HG03469 (cell line): Measurements from ENCODE around the gene MAGEB1.

ENCODE experiments used
- ATAC-seq: cut with Tn5 transposase; IDR thresholded peaks from one replicate; pipeline ENCODE4 v1.9.1; 2021; ENCODE audit warnings: mild to moderate bottlenecking, moderate library complexity, moderate number of reproducible peaks; ENCODE audit not compliant: unreplicated experiment

Gene MAGEB1

DNA sequence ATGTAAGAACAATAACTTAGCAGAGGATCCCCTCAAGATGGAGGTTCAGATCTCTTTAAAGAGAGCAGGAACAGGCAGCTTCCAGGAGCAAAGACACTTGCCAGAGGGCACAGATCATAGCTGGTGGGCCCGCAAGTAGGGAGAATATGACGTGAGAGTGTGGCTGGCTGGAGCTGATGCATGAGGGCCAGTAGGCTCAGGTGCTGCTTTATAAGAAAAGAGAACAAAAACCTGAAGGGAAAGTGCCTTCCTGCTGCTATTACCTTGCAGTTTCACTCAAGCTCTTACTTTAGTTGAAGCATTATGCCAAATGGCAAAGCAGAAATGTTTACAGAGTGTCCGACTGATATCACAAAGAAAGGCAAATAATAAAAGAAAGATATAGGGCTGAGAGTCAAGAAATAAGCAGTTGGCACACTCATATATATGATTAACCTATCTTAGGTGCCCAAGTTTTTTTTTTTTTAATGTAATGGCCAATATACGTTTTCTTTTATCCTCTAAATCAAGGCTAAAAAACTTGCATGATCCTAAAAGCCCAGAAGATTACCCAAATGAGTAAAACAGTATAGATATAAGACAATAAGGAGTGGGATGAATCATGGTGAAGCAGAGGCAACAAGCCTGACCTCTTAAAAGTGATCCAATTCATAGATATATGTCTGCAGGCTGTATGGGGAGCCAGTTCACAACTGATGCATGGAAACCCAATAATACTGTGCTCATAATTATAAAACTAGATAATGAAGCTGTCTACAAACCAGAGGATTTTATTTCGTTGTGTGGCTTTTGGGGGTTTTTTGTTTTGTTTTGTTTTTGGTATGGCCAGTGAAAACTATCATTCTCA, 49.7 kb downstream of the MAGEB1 start:
- no peak for ATAC-seq

DNA sequence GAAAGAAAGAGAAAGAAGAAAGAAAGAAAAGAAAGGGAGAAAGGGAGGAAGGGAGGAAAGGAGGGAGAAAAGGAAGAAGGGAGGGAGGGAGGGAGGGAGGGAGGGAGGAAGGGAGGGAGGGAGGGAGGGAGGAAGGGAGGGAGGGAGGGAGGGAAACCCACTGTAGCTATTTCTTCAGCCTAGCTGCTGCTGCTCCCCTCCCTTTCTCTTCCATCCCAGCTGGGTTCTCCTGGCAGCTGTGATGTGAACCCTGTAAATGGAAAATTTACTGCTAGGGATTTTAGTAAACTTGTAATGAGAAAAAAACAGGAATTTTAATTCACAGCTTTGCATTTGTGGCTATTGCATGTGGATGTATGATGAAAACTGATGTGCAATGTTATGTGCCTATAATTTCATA, 54.3 kb downstream of the MAGEB1 start:
- ATAC-seq, result no peak
